ENCODE data around the gene OR2W3. TPM values are rescaled to one million over a fixed set of nuclear protein-coding genes. Genes with fewer than 3 reads are reported as not detected.

Gene OR2W3
- total RNA-seq, 1 donor from 2014 or later, result 0.75 TPM

DNA sequence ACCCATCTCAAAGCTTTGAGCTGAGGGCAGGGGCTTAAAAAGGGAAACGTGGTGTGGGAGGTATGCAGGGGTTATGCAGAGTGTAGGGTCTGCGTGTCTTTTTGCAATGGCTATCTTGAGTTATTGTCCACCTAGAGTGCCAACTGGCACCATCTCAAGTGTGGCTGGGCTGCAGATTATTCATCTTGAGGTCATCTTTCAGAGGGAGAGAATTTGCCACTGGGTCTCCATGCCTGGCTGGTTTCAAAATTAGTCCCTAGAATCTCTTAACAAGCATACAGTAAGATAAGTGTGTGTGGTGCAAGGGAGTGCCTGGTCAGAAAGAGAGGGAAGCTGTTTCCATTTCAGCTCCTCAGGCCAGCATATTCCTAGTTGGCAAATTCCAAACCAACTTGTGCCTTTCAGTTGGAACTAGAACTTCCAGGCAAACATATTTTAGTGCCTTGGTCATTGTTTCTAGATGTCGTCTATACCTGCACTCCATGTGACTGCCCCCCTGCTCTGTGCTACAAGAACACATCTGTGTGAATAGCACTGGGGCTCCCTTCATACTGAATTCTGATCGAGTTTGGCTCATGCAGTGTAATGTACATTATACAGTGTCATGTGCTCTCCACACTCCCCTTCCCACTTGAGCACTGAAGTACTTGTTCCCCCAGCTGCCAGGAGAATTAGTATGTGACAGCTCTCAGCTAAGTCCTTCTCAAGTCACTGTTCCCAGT, 19.7 kb downstream of the OR2W3 start:
- intact Hi-C loops (cut with micrococcal nuclease), result no loop called here

DNA sequence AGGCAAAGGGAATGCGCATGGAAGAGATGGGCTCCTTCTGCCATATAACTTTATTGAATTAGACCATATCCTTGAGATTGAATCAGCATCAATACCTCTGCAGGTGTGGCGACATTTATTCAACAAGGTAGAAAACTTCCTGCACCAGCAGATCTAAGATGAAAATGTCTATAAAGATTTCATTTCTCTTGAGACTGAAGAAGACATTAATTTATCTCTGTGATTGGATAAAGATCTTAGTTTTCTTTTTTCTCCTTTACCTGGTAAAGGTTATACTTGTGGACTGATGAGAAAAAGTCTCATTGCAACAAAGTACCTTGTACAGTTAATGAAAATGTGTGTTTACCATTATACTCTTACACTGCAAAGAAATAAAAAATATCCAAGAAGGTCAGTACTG, 24.6 kb downstream of the OR2W3 start, which contains the start of gene OR2T8:
Gene OR2T8, plus strand, starts transcription at position 301 of the 400 bp plus-strand sequence. CDS start 766 bp downstream, outside the sequence.
- intact Hi-C loops (cut with micrococcal nuclease), result no loop called here

DNA sequence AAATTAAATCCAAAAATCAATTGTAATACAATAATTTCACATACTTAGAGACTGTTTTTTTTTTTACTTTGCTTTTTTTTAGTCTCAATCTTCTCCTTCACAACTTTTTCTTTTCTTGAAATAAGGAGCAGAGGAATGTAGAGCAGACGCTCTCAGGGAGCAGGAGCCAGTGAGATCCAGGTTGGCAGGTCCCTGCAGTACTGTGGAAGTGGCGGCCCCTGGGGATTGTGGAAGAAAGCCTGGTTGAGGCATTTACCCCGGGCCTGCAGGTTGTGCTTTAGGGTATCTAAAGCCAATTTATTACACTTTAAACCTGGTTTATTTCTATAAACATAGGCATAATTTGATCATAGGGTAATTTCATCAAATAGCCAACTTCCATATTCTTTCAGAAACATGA, 28.6 kb downstream of the OR2W3 start:
- intact Hi-C loops (cut with micrococcal nuclease), result no loop called here

DNA sequence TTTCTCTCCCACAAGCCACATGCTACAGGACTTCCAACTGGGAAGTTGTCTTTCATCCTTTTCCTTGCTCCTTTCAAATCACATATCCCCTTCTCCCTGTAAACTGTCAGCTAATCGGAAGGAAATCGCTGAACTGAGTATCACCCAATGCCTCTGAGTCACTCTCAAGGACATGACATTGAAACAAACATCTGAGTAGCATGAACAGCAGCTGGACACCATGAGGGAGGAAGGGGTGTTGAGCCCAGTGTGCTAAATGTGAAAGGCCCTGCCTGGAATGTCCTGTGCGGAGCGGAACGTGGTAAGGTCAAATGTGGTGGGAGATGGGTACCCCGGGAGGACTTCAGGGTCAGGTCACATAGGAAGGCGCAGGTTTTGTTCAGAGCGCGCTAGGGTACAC, 29.5 kb downstream of the OR2W3 start, which contains the start of gene OR2AJ1:
Gene OR2AJ1, plus strand, starts transcription at position 22 of the 400 bp plus-strand sequence. CDS start 8,880 bp downstream, outside the sequence.
- intact Hi-C loops (cut with micrococcal nuclease), result no loop called here

DNA sequence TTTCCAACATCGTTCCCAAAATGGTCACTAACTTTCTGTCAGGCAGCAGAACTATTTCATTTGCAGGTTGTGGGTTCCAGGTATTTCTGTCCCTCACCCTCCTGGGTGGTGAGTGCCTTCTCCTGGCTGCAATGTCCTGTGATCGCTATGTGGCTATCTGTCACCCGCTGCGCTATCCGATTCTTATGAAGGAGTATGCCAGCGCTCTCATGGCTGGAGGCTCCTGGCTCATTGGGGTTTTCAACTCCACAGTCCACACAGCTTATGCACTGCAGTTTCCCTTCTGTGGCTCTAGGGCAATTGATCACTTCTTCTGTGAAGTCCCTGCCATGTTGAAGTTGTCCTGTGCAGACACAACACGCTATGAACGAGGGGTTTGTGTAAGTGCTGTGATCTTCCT, 38.6 kb downstream of the OR2W3 start:
- intact Hi-C loops (cut with micrococcal nuclease), result loop anchor here (10.0 kb wide), 1 partner anchor 249 kb away; no protein-coding TSS in a partner anchor

DNA sequence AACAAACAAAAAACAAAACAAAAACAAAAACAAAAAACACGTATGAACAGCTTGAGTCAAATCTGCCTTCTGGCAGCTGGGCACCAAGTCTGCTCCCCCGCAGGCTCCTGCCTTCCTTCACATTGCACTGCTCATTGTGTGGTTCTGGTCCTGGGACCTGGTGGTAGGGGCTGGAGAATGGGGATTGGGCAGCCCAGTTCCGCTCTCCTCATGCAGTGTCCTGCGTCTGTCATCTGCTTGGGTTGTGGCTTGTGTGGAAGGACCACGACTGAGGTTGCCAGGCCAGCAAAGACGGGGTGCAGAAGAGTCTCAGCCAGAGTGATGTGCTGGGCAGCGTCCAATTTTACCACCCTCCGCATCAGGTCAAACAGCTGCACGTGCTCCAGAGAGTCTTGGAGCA, 40.4 kb downstream of the OR2W3 start:
- intact Hi-C loops (cut with micrococcal nuclease), result loop anchor here (5.0 to 10.0 kb wide), 2 partner anchors 251 to 1003 kb away; partner anchors contain the start of gene AHCTF1

DNA sequence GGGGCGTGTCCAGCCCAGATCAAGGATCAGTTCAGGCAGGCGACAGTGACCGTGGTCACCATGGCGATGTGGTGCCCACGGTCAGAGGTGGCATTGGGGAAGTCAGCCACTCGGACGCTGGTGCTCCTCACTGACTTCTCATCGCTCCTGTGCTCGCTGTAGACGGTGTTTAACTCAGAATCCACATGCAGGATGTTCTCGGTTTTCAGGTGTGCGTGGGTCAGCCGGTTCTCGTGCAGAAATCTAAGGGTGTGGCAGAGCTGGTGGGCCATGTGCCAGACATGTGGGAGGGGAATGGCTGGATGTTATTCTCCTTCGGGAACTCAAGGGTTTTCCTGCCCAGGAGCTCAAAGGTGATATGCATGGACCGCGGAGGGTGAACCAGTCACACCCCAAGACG, 41.0 kb downstream of the OR2W3 start:
- intact Hi-C loops (cut with micrococcal nuclease), result loop anchor here (5.0 to 10.0 kb wide), 2 partner anchors 252 to 1004 kb away; partner anchors contain the start of gene AHCTF1

DNA sequence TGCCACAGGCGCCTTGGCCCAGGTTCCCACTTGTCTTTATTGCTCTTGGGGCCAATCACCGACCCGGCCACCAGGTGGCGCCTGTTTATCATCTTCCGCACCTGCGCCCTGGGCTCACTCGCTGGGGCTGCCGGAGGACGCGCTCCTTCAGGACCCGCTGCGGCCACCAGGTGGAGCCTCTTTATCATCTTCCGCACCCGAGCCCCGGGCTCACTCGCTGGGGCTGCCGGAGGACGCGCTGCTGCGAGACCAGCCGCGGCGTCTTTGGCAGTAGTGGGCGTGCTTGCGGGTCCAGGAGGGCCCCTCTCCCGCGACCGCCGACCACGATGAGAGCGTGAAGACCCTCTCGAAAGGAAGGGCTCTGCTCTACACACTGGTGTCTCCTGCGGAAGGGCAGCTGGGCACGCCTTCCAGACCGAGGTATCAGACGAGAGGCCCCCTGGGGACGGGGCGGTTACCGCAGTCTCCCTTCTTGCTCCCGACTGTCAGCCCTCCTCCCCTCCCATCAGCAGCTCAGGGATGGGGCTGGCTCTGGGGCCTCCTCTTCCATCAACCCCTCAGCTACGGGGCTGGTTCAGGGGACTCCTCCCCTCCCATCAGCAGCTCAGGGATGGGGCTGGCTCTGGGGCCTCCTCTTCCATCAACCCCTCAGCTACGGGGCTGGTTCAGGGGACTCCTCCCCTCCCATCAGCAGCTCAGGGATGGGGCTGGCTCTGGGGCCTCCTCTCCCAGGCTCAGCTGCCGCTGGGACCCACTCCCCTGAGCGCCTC, 41.8 kb downstream of the OR2W3 start:
- intact Hi-C loops (cut with micrococcal nuclease), result loop anchor here (5.0 to 10.0 kb wide), 2 partner anchors 252 to 1005 kb away; partner anchors contain the start of gene AHCTF1

DNA sequence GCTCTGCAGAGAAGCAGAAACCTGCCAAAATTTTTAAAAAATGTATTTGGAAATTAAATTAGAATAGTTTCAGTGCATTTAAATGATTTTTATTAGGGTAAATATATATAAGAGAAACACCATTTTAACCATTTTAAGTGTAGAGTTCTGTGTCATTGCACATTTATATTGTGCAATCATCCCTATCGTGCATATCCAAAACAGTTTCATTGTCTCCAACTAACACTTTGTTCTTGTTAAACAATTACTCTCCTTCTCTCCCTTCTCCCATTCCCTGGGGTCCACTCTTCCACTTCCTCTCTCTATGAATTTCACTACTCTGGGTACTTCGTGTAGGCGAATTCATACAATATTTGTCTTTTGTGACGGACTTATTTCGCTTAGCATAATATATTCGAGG, 47.2 kb downstream of the OR2W3 start:
- intact Hi-C loops (cut with micrococcal nuclease), result no loop called here

Other genes starting within 250 kb of the OR2W3 start
- gene OR13G1, start 215.8 kb upstream of the OR2W3 start, total RNA-seq, result not detected in 2 replicates
- not detected in 2 replicates for gene OR6F1, start 178.9 kb upstream of the OR2W3 start, total RNA-seq
- not detected in 2 replicates for gene OR14K1, start 157.0 kb upstream of the OR2W3 start, total RNA-seq
- gene OR14A2, start 147.4 kb upstream of the OR2W3 start, total RNA-seq, result not detected in 2 replicates
- not detected in 2 replicates for gene OR1C1, start 135.0 kb upstream of the OR2W3 start, total RNA-seq
- not detected in 2 replicates for gene OR14A16, start 71.5 kb upstream of the OR2W3 start, total RNA-seq
- not detected in 2 replicates for gene OR11L1, start 53.7 kb upstream of the OR2W3 start, total RNA-seq
- gene TRIM58, start 38.4 kb upstream of the OR2W3 start, total RNA-seq, result 2.6 and 2.7 TPM in 2 replicates
- gene OR2T8, start 24.7 kb downstream of the OR2W3 start, total RNA-seq, result not detected in 2 replicates
- gene OR2AJ1, start 29.3 kb downstream of the OR2W3 start, total RNA-seq, result not detected in 2 replicates
- gene OR2L8, start 53.3 kb downstream of the OR2W3 start, total RNA-seq, result 0.30 TPM in 1 of 2 replicates, not detected in the other
- not detected in 2 replicates for gene OR2AK2, start 69.6 kb downstream of the OR2W3 start, total RNA-seq
- not detected in 2 replicates for gene OR2L5, start 118.1 kb downstream of the OR2W3 start, total RNA-seq
- 0.05 and 0.11 TPM in 2 replicates for gene OR2L2, start 134.5 kb downstream of the OR2W3 start, total RNA-seq
- 0.11 TPM in 1 of 2 replicates, not detected in the other for gene OR2L3, start 151.2 kb downstream of the OR2W3 start, total RNA-seq
- gene OR2L13, start 199.6 kb downstream of the OR2W3 start, total RNA-seq, result not detected in 2 replicates
- not detected in 2 replicates for gene OR2M5, start 249.6 kb downstream of the OR2W3 start, total RNA-seq

All from T-helper 2 cell treated with Interferon-gamma antibody and Interleukin-4, amounts not matched to agents 100 ng/mL and 5 ng/mL, for 36 hours (primary cell).